ENCODE measurements around the gene POLR2J3. TPM values are rescaled to one million over a fixed set of nuclear protein-coding genes. Genes with fewer than 3 reads are reported as not detected.
"Not testable (repeated sequence)": the region's sequence is repeated elsewhere in the genome, so short reads cannot be mapped to it uniquely, and the experiment has no call there.

POLR2J3 gene
- polyA plus RNA-seq, 4 donors, result 31.6 to 63.0 (median 41.8) TPM

DNA sequence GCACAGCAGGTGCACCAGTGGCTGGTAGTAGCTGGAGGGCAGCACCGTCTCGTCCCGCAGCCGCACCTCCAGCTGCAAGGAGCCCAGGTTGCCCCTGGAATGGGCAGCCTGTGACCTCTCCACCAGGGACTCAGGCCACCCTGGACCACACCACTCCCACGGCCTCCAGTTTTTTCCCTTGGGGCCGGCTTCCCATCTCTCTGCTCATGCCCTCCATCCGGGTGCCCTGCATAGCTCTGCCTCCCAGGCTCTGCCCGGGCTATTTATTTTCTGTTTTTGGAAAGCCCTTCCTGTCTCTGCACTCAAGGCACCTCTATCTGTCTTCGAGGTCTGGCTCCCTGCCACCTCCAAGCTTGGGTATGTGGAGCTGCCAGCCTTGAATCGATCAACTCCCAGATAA, 23.7 kb upstream of the POLR2J3 start:
- H3K4me1 ChIP-seq (ENCODE audit: control insufficient read depth in 3 of 3, insufficient read depth in 2 of 3, low read depth in 1 of 3, low read length in 2 of 3); H3K9me3 ChIP-seq (ENCODE audit: control insufficient read depth in 2 of 2, insufficient read depth in 1 of 2, low read depth in 1 of 2, low read length in 1 of 2); H3K36me3 ChIP-seq (ENCODE audit: control insufficient read depth in 3 of 3, insufficient read depth in 2 of 3, low read depth in 1 of 3, low read length in 3 of 3); H3K27me3 ChIP-seq (ENCODE audit: control insufficient read depth in 3 of 3, insufficient read depth in 3 of 3, low read length in 3 of 3); DNase-seq; FAIRE-seq; H3K4me3 ChIP-seq (ENCODE audit: low read depth in 1 of 3, low read length in 3 of 3); H3K27ac ChIP-seq (ENCODE audit: low read depth in 1 of 3, low read length in 2 of 3): not testable (repeated sequence)
- 77 to 86% (median 79%) methylated on average over 3 to 4 of the region's 10 CpGs for WGBS, 3 donors

DNA sequence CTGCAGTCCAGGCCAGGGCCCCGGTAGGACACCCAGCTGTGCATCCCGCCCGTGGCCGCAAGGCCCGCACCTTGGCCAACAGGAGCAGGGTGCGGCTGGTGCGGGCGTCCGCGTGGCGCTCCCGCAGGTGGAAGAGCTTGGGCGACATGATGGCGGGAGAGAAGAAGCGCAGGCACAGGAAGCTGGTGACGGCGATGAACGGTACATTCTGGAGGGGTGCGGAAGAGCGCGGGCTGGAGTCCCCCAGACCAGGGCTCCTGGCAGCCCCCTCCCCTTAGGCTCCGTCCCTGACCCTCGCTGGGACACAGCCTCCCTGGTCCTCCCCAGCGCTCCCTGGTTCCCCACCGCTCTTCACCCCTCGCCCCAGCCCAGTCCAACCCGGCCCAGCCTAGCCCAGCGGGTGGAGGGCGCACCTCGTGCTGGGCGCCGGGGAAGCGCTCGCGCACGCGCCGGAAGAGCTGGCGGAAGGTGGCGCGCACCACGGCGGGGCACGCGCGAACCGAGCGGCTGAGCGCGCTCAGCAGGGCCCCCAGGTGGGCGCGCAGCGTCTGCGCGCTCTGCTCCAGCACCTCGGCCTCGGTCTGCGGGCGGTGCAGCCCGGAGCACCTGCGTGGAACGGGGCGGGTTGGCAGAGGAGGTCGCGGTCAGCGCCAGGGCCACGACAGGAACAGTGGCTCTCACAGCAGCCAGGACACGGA, 21.4 kb upstream of the POLR2J3 start:
- H3K4me3 ChIP-seq (ENCODE audit: low read depth in 1 of 3, low read length in 3 of 3); H3K27me3 ChIP-seq (ENCODE audit: control insufficient read depth in 3 of 3, insufficient read depth in 3 of 3, low read length in 3 of 3); FAIRE-seq; H3K36me3 ChIP-seq (ENCODE audit: control insufficient read depth in 3 of 3, insufficient read depth in 2 of 3, low read depth in 1 of 3, low read length in 3 of 3); H3K27ac ChIP-seq (ENCODE audit: low read depth in 1 of 3, low read length in 2 of 3); DNase-seq; H3K4me1 ChIP-seq (ENCODE audit: control insufficient read depth in 3 of 3, insufficient read depth in 2 of 3, low read depth in 1 of 3, low read length in 2 of 3); H3K9me3 ChIP-seq (ENCODE audit: control insufficient read depth in 2 of 2, insufficient read depth in 1 of 2, low read depth in 1 of 2, low read length in 1 of 2): not testable (repeated sequence)
- no CpG with 5 or more reads among the region's 68 CpGs for WGBS, 3 donors

DNA sequence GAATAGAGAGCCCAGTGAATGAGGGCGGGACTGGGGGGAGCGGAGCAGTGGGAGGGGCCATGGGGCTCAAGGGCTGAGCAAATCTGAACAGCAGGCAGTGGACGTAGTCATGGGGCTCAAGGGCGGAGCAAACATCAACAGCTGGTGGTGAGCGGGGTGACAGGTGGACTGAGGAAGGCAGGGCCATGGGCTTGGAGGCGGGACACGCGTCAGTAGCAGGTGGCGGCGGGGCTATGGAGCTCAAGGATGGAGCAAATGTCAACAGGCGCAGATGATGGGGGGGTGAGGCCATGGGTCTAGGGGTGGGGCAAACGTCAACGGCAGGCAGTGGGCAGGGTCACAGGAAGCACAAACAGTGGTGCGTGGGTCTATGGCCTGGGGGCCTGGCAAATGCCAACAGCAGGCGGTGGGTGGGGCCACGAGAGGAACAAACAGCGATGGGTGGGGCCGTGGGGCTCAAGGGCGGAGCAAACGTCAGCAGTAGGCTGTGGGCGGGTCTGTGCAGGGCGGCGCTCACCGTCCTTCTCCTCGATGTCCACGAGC, 20.2 kb upstream of the POLR2J3 start:
- H3K9me3 ChIP-seq (ENCODE audit: control insufficient read depth in 2 of 2, insufficient read depth in 1 of 2, low read depth in 1 of 2, low read length in 1 of 2); FAIRE-seq; H3K4me3 ChIP-seq (ENCODE audit: low read depth in 1 of 3, low read length in 3 of 3); H3K36me3 ChIP-seq (ENCODE audit: control insufficient read depth in 3 of 3, insufficient read depth in 2 of 3, low read depth in 1 of 3, low read length in 3 of 3); DNase-seq; H3K27me3 ChIP-seq (ENCODE audit: control insufficient read depth in 3 of 3, insufficient read depth in 3 of 3, low read length in 3 of 3); H3K4me1 ChIP-seq (ENCODE audit: control insufficient read depth in 3 of 3, insufficient read depth in 2 of 3, low read depth in 1 of 3, low read length in 2 of 3); H3K27ac ChIP-seq (ENCODE audit: low read depth in 1 of 3, low read length in 2 of 3): not testable (repeated sequence)
- WGBS, 3 donors, result 9 to 26% (median 18%) methylated on average over 6 of the region's 26 CpGs

DNA sequence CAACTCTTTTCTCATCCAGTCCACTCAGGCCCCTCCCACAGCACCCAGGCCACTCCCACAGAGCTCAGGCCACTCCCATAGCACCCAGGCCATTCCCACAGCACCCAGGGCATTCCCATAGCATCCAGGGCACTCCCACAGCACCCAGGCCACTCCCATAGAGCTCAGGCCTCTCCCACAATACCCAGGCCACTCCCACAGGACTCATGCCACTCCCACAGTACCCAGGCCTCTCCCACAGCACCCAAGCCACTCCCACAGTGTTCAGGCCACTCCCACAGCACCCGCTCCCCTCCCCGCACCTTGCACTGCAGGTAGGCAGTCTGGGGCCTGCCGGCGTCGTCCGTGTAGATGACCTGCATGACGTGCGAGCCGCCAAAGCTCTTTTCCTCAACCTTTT, 17.5 kb upstream of the POLR2J3 start:
- H3K36me3 ChIP-seq (ENCODE audit: control insufficient read depth in 3 of 3, insufficient read depth in 2 of 3, low read depth in 1 of 3, low read length in 3 of 3); H3K27me3 ChIP-seq (ENCODE audit: control insufficient read depth in 3 of 3, insufficient read depth in 3 of 3, low read length in 3 of 3); H3K4me1 ChIP-seq (ENCODE audit: control insufficient read depth in 3 of 3, insufficient read depth in 2 of 3, low read depth in 1 of 3, low read length in 2 of 3); H3K4me3 ChIP-seq (ENCODE audit: low read depth in 1 of 3, low read length in 3 of 3); H3K27ac ChIP-seq (ENCODE audit: low read depth in 1 of 3, low read length in 2 of 3); DNase-seq; H3K9me3 ChIP-seq (ENCODE audit: control insufficient read depth in 2 of 2, insufficient read depth in 1 of 2, low read depth in 1 of 2, low read length in 1 of 2); FAIRE-seq: not testable (repeated sequence)
- WGBS, 3 donors, result no CpG with 5 or more reads among the region's 9 CpGs

DNA sequence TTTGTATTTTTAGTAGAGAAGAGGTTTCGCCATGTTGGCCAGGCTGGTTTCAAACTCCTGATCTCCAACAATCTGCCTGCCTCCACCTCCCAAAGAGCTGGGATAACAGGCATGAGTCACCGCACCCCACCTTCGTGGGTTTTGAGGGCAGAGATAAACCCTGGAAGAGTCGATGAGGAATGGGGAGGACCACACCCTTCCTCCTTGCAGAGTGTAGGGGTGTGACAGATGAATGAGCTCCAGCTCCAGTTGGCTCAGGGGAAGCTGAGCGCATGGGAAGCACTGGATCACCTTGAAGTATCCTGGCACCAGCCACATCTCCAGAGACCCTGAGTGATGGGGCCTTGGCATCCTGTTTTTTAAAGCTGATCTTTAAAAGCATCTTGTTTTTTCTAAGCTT, 11.1 kb upstream of the POLR2J3 start:
- H3K36me3 ChIP-seq (ENCODE audit: control insufficient read depth in 3 of 3, insufficient read depth in 2 of 3, low read depth in 1 of 3, low read length in 3 of 3); FAIRE-seq; DNase-seq; H3K27me3 ChIP-seq (ENCODE audit: control insufficient read depth in 3 of 3, insufficient read depth in 3 of 3, low read length in 3 of 3); H3K27ac ChIP-seq (ENCODE audit: low read depth in 1 of 3, low read length in 2 of 3); H3K4me1 ChIP-seq (ENCODE audit: control insufficient read depth in 3 of 3, insufficient read depth in 2 of 3, low read depth in 1 of 3, low read length in 2 of 3); H3K4me3 ChIP-seq (ENCODE audit: low read depth in 1 of 3, low read length in 3 of 3); H3K9me3 ChIP-seq (ENCODE audit: control insufficient read depth in 2 of 2, insufficient read depth in 1 of 2, low read depth in 1 of 2, low read length in 1 of 2): not testable (repeated sequence)
- no CpG with 5 or more reads among the region's 5 CpGs for WGBS, 3 donors

DNA sequence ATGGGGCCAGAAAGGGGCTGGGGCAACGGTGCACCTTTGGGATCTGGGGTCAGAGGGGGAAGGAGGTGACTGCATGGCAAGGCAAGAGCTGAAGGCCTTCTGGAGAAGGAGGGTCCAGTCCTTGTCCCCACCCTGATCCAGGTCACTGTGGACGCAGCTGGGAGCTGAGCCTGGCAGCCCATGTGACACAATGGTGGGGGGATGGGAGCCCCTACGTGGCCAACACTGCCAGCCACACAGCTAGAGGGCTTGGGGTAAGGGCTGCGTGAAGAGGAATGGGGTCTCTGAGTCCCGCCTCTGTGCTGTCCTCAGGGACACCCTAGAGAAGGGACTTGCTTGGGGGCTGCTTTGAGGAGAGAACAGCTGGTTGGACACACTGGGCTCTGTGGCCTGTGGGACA, 9.3 kb upstream of the POLR2J3 start:
- not testable (repeated sequence) for H3K27me3 ChIP-seq (ENCODE audit: control insufficient read depth in 3 of 3, insufficient read depth in 3 of 3, low read length in 3 of 3); H3K27ac ChIP-seq (ENCODE audit: low read depth in 1 of 3, low read length in 2 of 3); H3K36me3 ChIP-seq (ENCODE audit: control insufficient read depth in 3 of 3, insufficient read depth in 2 of 3, low read depth in 1 of 3, low read length in 3 of 3); H3K4me1 ChIP-seq (ENCODE audit: control insufficient read depth in 3 of 3, insufficient read depth in 2 of 3, low read depth in 1 of 3, low read length in 2 of 3); DNase-seq; FAIRE-seq; H3K9me3 ChIP-seq (ENCODE audit: control insufficient read depth in 2 of 2, insufficient read depth in 1 of 2, low read depth in 1 of 2, low read length in 1 of 2); H3K4me3 ChIP-seq (ENCODE audit: low read depth in 1 of 3, low read length in 3 of 3)
- no CpG with 5 or more reads among the region's 5 CpGs for WGBS, 3 donors

DNA sequence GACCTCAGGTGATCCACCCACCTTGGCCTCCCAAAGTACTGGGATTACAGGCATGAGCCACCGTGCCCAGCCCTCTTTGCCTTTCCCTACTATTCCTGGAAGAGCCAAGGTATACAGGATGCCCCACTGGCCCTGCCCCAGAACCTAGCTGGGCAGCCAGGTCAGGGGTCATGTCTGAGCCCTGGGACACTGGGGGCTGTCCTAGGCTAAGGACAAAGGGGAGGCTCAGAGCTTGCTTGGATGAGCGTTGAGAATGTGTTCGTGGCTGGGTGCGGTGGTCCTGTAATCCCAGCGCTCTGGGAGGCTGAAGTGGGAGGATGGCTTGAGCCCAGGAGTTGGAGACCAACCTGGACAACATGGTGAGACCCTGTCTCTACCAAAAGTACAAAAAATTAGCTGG, 6.1 kb upstream of the POLR2J3 start:
- not testable (repeated sequence) for H3K9me3 ChIP-seq (ENCODE audit: control insufficient read depth in 2 of 2, insufficient read depth in 1 of 2, low read depth in 1 of 2, low read length in 1 of 2); H3K36me3 ChIP-seq (ENCODE audit: control insufficient read depth in 3 of 3, insufficient read depth in 2 of 3, low read depth in 1 of 3, low read length in 3 of 3); DNase-seq; H3K4me3 ChIP-seq (ENCODE audit: low read depth in 1 of 3, low read length in 3 of 3); H3K4me1 ChIP-seq (ENCODE audit: control insufficient read depth in 3 of 3, insufficient read depth in 2 of 3, low read depth in 1 of 3, low read length in 2 of 3); H3K27me3 ChIP-seq (ENCODE audit: control insufficient read depth in 3 of 3, insufficient read depth in 3 of 3, low read length in 3 of 3); H3K27ac ChIP-seq (ENCODE audit: low read depth in 1 of 3, low read length in 2 of 3); FAIRE-seq
- WGBS, 3 donors, result 76 to 85% (median 80%) methylated on average over 5 of the region's 5 CpGs

DNA sequence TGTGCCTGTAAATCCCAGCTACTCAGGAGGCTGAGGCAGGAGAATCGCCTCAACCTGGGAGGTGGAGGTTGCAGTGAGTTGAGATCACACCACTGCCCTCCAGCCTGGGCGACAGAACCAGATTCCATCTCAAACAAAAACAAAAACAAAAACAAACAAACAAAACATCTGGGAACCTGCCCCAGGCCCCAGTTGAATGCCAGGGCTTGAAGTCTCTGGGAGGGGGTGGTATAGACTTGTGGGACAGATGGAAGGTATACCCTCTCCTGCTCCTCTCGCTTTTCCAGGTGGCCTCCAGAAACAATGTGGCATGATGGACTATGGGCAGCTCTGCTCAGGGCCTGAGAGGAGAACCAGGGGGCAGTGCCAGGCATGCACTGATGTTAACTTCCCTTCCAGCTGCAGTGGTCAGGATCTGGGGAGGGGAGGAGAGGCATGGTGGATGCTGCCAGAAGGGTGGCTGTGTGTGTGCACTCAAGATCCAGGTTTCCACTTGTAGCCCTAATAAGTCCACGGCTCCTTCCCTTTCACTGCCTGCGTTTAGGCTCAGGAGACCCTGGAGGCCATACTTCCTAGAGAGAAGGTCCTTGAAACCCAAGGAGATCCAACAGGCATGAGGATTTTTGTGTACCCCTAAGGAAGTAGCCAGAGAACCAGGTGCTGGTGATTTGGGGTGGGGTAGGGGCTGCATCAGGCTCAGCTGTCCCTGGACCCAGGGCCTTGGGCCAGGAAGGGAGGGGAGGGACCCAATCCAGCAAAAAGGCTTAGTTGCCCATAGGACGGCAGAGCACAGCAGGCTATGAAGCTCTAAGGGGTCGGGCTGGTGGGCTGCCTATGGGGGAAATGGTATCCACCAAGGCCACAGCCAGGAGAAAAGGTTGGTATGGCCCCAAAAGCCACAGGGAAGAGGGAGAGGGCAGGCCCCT, 5.2 kb upstream of the POLR2J3 start:
- not testable (repeated sequence) for H3K27me3 ChIP-seq (ENCODE audit: control insufficient read depth in 3 of 3, insufficient read depth in 3 of 3, low read length in 3 of 3); DNase-seq; H3K27ac ChIP-seq (ENCODE audit: low read depth in 1 of 3, low read length in 2 of 3); FAIRE-seq; H3K36me3 ChIP-seq (ENCODE audit: control insufficient read depth in 3 of 3, insufficient read depth in 2 of 3, low read depth in 1 of 3, low read length in 3 of 3); H3K4me1 ChIP-seq (ENCODE audit: control insufficient read depth in 3 of 3, insufficient read depth in 2 of 3, low read depth in 1 of 3, low read length in 2 of 3); H3K9me3 ChIP-seq (ENCODE audit: control insufficient read depth in 2 of 2, insufficient read depth in 1 of 2, low read depth in 1 of 2, low read length in 1 of 2); H3K4me3 ChIP-seq (ENCODE audit: low read depth in 1 of 3, low read length in 3 of 3)
- 82 to 90% (median 83%) methylated on average over 6 to 7 of the region's 7 CpGs for WGBS, 3 donors
